Measurements from ENCODE around the gene GSN.

DNA sequence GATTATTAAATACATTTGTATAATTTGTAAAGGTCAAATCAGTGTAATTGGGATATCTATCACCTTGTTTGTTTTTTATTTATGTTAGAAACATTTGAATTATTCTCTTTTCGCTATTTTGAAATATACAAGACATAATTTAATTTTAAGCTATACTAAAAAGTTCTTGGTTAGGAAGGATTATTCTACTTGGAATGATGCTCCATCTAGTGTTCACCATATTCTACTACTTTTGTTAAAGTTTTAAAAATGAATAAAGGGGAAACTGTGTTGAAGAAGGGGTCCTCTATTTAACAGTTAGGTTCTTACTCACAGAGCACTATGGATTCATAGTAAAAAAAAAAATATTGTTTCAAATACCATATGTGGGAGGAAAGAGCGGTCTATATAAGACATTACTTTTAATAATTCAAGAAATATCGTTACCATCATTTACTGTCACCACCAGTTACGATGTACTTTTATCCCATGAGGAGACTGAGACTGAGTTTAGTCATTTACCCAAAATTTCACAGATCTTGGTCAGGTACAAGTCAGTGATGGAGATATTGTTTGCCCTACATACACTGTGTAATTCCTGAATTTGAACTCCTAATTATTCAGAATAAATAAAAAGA lies 108.4 kb downstream of the GSN start:
- TF ChIP-seq, protein P1, sequence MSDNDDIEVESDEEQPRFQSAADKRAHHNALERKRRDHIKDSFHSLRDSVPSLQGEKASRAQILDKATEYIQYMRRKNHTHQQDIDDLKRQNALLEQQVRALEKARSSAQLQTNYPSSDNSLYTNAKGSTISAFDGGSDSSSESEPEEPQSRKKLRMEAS (IDR thresholded peaks at IDR 0.05; ENCODE audit: low read depth, low read length): no peak
- TF ChIP-seq POLR2A (IDR thresholded peaks at IDR 0.05; ENCODE audit: extremely low read depth, insufficient read length) (no peak), MYC (IDR thresholded peaks at IDR 0.05; ENCODE audit: low read depth, low read length) (no peak)
- TF ChIP-seq, protein P2, sequence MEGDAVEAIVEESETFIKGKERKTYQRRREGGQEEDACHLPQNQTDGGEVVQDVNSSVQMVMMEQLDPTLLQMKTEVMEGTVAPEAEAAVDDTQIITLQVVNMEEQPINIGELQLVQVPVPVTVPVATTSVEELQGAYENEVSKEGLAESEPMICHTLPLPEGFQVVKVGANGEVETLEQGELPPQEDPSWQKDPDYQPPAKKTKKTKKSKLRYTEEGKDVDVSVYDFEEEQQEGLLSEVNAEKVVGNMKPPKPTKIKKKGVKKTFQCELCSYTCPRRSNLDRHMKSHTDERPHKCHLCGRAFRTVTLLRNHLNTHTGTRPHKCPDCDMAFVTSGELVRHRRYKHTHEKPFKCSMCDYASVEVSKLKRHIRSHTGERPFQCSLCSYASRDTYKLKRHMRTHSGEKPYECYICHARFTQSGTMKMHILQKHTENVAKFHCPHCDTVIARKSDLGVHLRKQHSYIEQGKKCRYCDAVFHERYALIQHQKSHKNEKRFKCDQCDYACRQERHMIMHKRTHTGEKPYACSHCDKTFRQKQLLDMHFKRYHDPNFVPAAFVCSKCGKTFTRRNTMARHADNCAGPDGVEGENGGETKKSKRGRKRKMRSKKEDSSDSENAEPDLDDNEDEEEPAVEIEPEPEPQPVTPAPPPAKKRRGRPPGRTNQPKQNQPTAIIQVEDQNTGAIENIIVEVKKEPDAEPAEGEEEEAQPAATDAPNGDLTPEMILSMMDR (IDR thresholded peaks at IDR 0.05; ENCODE audit: low read depth, low read length): no peak
